Transverse colon (tissue), 4 donors: ENCODE results near the gene TEX29. TPM values are rescaled to one million over a fixed set of nuclear protein-coding genes. Genes with fewer than 3 reads are reported as not detected.

Source experiments
- DNase-seq: peaks from one replicate; pipeline ENCODE4 v3.0.0-alpha.2; 2019
- H3K27ac ChIP-seq, 4 donors: fragments of 200-600 bp; sonication (generic); 2 replicates each; pipeline ENCODE4 v1.5.1; 2016 to 2018; ENCODE audit warnings: inconsistent platforms in 4 of 4
- H3K27me3 ChIP-seq: fragments of 200-600 bp; sonication (generic); 2 replicates; pipeline ENCODE4 v1.5.1; 2017; ENCODE audit warnings: inconsistent platforms
- H3K36me3 ChIP-seq, 4 donors: fragments of 200-600 bp; sonication (generic); 2 replicates each; pipeline ENCODE4 v1.5.1; 2017 to 2019; ENCODE audit warnings: inconsistent platforms in 4 of 4
- H3K4me1 ChIP-seq, 4 donors: fragments of 200-600 bp; sonication (generic); 2 replicates each; pipeline ENCODE4 v1.5.1; 2017 to 2020; ENCODE audit warnings: inconsistent platforms in 4 of 4
- H3K4me3 ChIP-seq, 4 donors: fragments of 200-600 bp; sonication (generic); 1 replicate in 1 of 4; 2 replicates in 3 of 4; pipeline versions ENCODE4 v1.5.1 to v1.6.1; 2017 to 2019; ENCODE audit warnings: inconsistent platforms in 4 of 4
- H3K9me3 ChIP-seq, 2 donors: fragments of 200-600 bp; sonication (generic); 2 replicates each; pipeline ENCODE4 v1.5.1; 2017 to 2019; ENCODE audit warnings: inconsistent platforms in 2 of 2
- EP300 ChIP-seq: sonication (generic); formaldehyde crosslinking; IDR thresholded peaks from one replicate; pipeline ENCODE4 v1.6.1; 2017; ENCODE audit warnings: antibody characterized with exemption, low read depth
- POLR2A ChIP-seq: fragments of 450-650 bp; IDR thresholded peaks from one replicate; pipeline ENCODE4 v1.6.1; 2016; ENCODE audit warnings: antibody characterized with exemption, mild to moderate bottlenecking, moderate library complexity
- POLR2AphosphoS5 ChIP-seq, 3 donors: sonication (generic); formaldehyde crosslinking; IDR thresholded peaks; one replicate each; pipeline ENCODE4 v1.6.1; 2016; ENCODE audit warnings: antibody characterized with exemption in 3 of 3
- WGBS, 2 donors: methylation state at CpG; one replicate each; pipeline ENCODE4 v1.1.5; 2018; ENCODE audit warnings: low coverage in 1 of 2; 5-methylcytosine and 5-hydroxymethylcytosine counted together
- in situ Hi-C, 4 donors: fragments of 200-750 bp; cut with MboI; loops; one replicate each; pipeline versions ENCODE4 v1.15.0 to v1.15.1; 2017; ENCODE audit warnings: low sequenced_read_pairs in 3 of 4, low pct_ligation_motif_present in 1 of 4, low pct_unique_long_range_greater_than_20kb in 1 of 4
- intact Hi-C: fragments of 100-400 bp; cut with DNase I; formaldehyde crosslinking; loops from one replicate; pipeline ENCODE4 v1.15.1; 2023; ENCODE audit warnings: low total_unique reads
- total RNA-seq, 4 donors: library from RNA; depleted of rRNA; stranded (reverse); fragments of >200 nt; gene quantifications; one replicate each; pipeline ENCODE4 v1.1.0, GENCODE V29; 2016
- TF ChIP-seq, protein P1 (sequence below), 5 experiments: fragments of 200-600 bp in 3 of 5; fragments of 450-650 bp in 2 of 5; sonication (generic) in 3 of 5; IDR thresholded peaks; 1 replicate in 2 of 5; 2 replicates in 3 of 5; pipeline ENCODE4 v1.5.1; 2016 to 2017; ENCODE audit warnings: antibody characterized with exemption in 5 of 5, inconsistent platforms in 3 of 5, mild to moderate bottlenecking in 2 of 5, moderate library complexity in 1 of 5

The TEX29 gene
- total RNA-seq, 4 donors from 2014 or later, result not detected

DNA sequence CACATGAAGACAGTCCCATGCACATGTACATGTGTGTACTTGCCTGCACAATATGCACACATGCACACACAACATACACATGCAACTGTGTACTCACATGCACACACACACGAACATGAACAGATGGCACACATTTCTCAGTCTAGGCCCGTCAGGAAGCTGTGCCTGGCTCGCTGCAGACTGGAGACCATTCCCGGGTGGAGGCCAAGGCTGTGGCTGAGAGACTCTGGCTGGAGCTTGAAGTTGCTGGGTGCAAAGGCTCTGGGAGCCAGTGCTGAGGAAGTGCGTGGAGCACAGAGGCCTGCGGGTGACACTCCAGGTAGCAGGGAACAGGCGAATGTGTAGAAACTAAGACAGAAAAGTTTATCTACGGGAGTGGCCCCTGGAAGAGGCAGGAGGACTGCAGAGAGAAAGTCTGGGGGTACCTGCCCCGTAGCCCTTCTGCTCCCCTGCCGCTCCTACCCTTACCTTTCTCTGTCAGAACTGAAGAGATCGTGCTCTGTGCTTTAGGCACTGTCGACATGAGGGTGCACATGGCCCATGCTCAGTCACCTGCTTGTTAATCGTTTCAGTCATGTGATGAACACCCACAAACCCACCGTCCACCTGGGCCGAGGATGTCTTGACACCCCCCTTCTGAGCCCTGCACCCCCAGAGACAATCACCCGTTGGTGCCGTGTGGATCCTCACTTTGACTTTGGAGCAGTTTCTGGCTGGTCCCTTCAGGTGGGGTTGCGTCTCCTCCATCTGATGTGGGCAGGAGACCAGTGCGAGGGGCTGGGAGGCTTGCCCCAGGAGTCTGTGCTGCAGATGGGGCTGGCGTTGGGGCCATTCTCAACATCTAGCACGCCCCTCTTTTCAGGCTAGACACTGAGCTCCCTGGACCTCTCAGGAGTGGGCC is 69.4 kb downstream of the TEX29 start:
- intact Hi-C loops, result no loop called here
- WGBS, 2 donors, result 83% methylated on average over 21 of the region's 21 CpGs; no CpG with 5 or more reads in 1 of the 2 donors
- Histone ChIP-seq H3K27me3 (no peaks in the 10 kb centered on the region), H3K9me3 (no peaks in the 10 kb centered on the region), H3K4me1 (no peaks in the 10 kb centered on the region), H3K27ac (no peak overlapping the region), H3K4me3 (no peak overlapping the region), H3K36me3 (no peaks in the 10 kb centered on the region)
- TF ChIP-seq EP300 (no peak), POLR2AphosphoS5 (IDR thresholded peaks at IDR 0.05) (no peak), POLR2A (no peak)
- TF ChIP-seq, protein P1, sequence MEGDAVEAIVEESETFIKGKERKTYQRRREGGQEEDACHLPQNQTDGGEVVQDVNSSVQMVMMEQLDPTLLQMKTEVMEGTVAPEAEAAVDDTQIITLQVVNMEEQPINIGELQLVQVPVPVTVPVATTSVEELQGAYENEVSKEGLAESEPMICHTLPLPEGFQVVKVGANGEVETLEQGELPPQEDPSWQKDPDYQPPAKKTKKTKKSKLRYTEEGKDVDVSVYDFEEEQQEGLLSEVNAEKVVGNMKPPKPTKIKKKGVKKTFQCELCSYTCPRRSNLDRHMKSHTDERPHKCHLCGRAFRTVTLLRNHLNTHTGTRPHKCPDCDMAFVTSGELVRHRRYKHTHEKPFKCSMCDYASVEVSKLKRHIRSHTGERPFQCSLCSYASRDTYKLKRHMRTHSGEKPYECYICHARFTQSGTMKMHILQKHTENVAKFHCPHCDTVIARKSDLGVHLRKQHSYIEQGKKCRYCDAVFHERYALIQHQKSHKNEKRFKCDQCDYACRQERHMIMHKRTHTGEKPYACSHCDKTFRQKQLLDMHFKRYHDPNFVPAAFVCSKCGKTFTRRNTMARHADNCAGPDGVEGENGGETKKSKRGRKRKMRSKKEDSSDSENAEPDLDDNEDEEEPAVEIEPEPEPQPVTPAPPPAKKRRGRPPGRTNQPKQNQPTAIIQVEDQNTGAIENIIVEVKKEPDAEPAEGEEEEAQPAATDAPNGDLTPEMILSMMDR (IDR thresholded peaks at IDR 0.05), result no peak
- no peak for DNase-seq
- in situ Hi-C loops, result no loop called here

- H3K4me3 ChIP-seq, result no peak overlapping the region
- in situ Hi-C loops, result no loop called here
- no peaks in the 10 kb centered on the region for H3K36me3 ChIP-seq
- TF ChIP-seq POLR2AphosphoS5 (IDR thresholded peaks at IDR 0.05) (no peak), EP300 (no peak), POLR2A (no peak)
- TF ChIP-seq, protein P1 (IDR thresholded peaks at IDR 0.05), result no peak
- no peak overlapping the region for H3K27ac ChIP-seq
- H3K4me1 ChIP-seq, result no peaks in the 10 kb centered on the region
- no peaks in the 10 kb centered on the region for H3K9me3 ChIP-seq
- intact Hi-C loops, result no loop called here
- no peaks in the 10 kb centered on the region for H3K27me3 ChIP-seq
- DNase-seq, result no peak
- WGBS, 2 donors, result 85 to 87% methylated on average over 3 to 18 of the region's 18 CpGs
These were observed 70.3 kb downstream of the TEX29 start for GRCh38 chr13:111390522-111391270.

GRCh38 chr13:111392486-111392885 is 72.0 kb downstream of the TEX29 start:
- Histone ChIP-seq H3K4me1 (no peaks in the 10 kb centered on the region), H3K27me3 (no peaks in the 10 kb centered on the region), H3K4me3 (no peak overlapping the region), H3K27ac (no peak overlapping the region), H3K9me3 (no peaks in the 10 kb centered on the region), H3K36me3 (no peaks in the 10 kb centered on the region)
- WGBS, 2 donors, result 83 to 94% methylated on average over 6 to 9 of the region's 9 CpGs
- no peak for DNase-seq
- TF ChIP-seq EP300 (no peak), POLR2AphosphoS5 (IDR thresholded peaks at IDR 0.05) (no peak), POLR2A (no peak)
- TF ChIP-seq, protein P1 (IDR thresholded peaks at IDR 0.05), result no peak
- in situ Hi-C loops, result no loop called here
- intact Hi-C loops, result no loop called here

GRCh38 chr13:111393221-111393790 is 72.9 kb downstream of the TEX29 start:
- Histone ChIP-seq H3K4me1 (no peaks in the 10 kb centered on the region), H3K9me3 (no peaks in the 10 kb centered on the region), H3K4me3 (no peak overlapping the region), H3K27me3 (no peaks in the 10 kb centered on the region), H3K36me3 (no peaks in the 10 kb centered on the region), H3K27ac (no peak overlapping the region)
- TF ChIP-seq POLR2A (no peak), EP300 (no peak), POLR2AphosphoS5 (IDR thresholded peaks at IDR 0.05) (no peak)
- TF ChIP-seq, protein P1 (IDR thresholded peaks at IDR 0.05), result no peak
- WGBS, 2 donors, result 74% methylated on average over 8 of the region's 8 CpGs; no CpG with 5 or more reads in 1 of the 2 donors
- intact Hi-C loops, result no loop called here
- no peak for DNase-seq
- in situ Hi-C loops, result no loop called here
